IPS DF 6.9 (cell line): ENCODE results near the gene PAX5.

ENCODE experiments used
- DNase-seq: peaks from one replicate; pipeline ENCODE4 v3.0.0-alpha.2; 2013; ENCODE audit warnings: low read depth, low spot score
- H3K27ac ChIP-seq: one replicate; pipeline ENCODE4 v1.5.1; 2013; ENCODE audit warnings: low read length, control low read depth
- H3K27me3 ChIP-seq: 2 replicates; pipeline ENCODE4 v1.6.1; 2013; ENCODE audit warnings: mild to moderate bottlenecking, low read length; ENCODE audit not compliant: control insufficient read depth, insufficient read depth
- H3K36me3 ChIP-seq: 2 replicates; pipeline ENCODE4 v1.6.1; 2013; ENCODE audit warnings: low read length; ENCODE audit not compliant: control insufficient read depth, insufficient read depth
- H3K4me1 ChIP-seq: 2 replicates; pipeline ENCODE4 v1.6.1; 2013; ENCODE audit warnings: low read length; ENCODE audit not compliant: control insufficient read depth, insufficient read depth
- H3K4me3 ChIP-seq: 2 replicates; pipeline ENCODE4 v1.5.1; 2013; ENCODE audit warnings: mild to moderate bottlenecking, low read length
- H3K9me3 ChIP-seq: 2 replicates; pipeline ENCODE4 v1.6.1; 2013; ENCODE audit warnings: low read length, inconsistent platforms; ENCODE audit not compliant: control insufficient read depth, insufficient read depth
- WGBS: extraction: QIAGEN DNeasy Blood & Tissue Kit; methylation state at CpG from one replicate; pipeline ENCODE4 v1.1.7; 2013; ENCODE audit warnings: mixed read lengths, missing lambda C conversion rate; ENCODE audit not compliant: insufficient read length, insufficient coverage; 5-methylcytosine and 5-hydroxymethylcytosine counted together

The PAX5 gene

GRCh38 chr9:36812556-36812955, 221.5 kb downstream of the PAX5 start:
- H3K9me3 ChIP-seq: no peaks in the 10 kb centered on the region
- H3K4me1 ChIP-seq: no peaks in the 10 kb centered on the region
- H3K4me3 ChIP-seq: no peak overlapping the region
- H3K36me3 ChIP-seq: no peaks in the 10 kb centered on the region
- no peak for DNase-seq
- no peak overlapping the region for H3K27ac ChIP-seq
- no peaks in the 10 kb centered on the region; the same call in 1 of the 2 replicates for H3K27me3 ChIP-seq

- H3K9me3 ChIP-seq: no peaks in the 10 kb centered on the region
- no peaks in the 10 kb centered on the region for H3K4me1 ChIP-seq
- WGBS: no CpG with 5 or more reads among the region's 4 CpGs
- no peaks in the 10 kb centered on the region for H3K27me3 ChIP-seq
- no peak for DNase-seq
- no peak overlapping the region for H3K4me3 ChIP-seq
- H3K36me3 ChIP-seq: no peaks in the 10 kb centered on the region
- H3K27ac ChIP-seq: no peak overlapping the region
Measured at GRCh38 chr9:36808251-36808650, 225.8 kb downstream of the PAX5 start.

- Histone ChIP-seq H3K4me3 (no peak overlapping the region), H3K27me3 (no peaks in the 10 kb centered on the region), H3K36me3 (no peaks in the 10 kb centered on the region), H3K27ac (no peak overlapping the region), H3K9me3 (no peaks in the 10 kb centered on the region), H3K4me1 (no peaks in the 10 kb centered on the region)
- DNase-seq: no peak
- no CpG with 5 or more reads among the region's 11 CpGs for WGBS
Measured at GRCh38 chr9:36803961-36804360, 230.1 kb downstream of the PAX5 start.

GRCh38 chr9:36802201-36802920, 231.7 kb downstream of the PAX5 start:
- Histone ChIP-seq H3K4me3 (no peak overlapping the region), H3K4me1 (no peaks in the 10 kb centered on the region)
- no CpG with 5 or more reads among the region's 15 CpGs for WGBS

GRCh38 chr9:36800455-36800854, 233.6 kb downstream of the PAX5 start:
- Histone ChIP-seq H3K4me3 (no peak overlapping the region), H3K9me3 (no peaks in the 10 kb centered on the region), H3K27me3 (no peaks in the 10 kb centered on the region), H3K4me1 (no peaks in the 10 kb centered on the region), H3K36me3 (no peaks in the 10 kb centered on the region), H3K27ac (no peak overlapping the region)
- no peak for DNase-seq
- WGBS: no CpG with 5 or more reads among the region's 3 CpGs

More at GRCh38 chr9:36802201-36802920, 231.7 kb downstream of the PAX5 start:
- no peak for DNase-seq
- no peaks in the 10 kb centered on the region for H3K36me3 ChIP-seq
- no peak overlapping the region for H3K27ac ChIP-seq
- H3K27me3 ChIP-seq: no peaks in the 10 kb centered on the region
- H3K9me3 ChIP-seq: no peaks in the 10 kb centered on the region

GRCh38 chr9:36798350-36799065, 235.6 kb downstream of the PAX5 start:
- no peaks in the 10 kb centered on the region for H3K4me1 ChIP-seq
- no CpG with 5 or more reads among the region's 6 CpGs for WGBS
- no peaks in the 10 kb centered on the region for H3K36me3 ChIP-seq
- H3K27ac ChIP-seq: no peak overlapping the region
- no peak for DNase-seq
- H3K27me3 ChIP-seq: no peaks in the 10 kb centered on the region
- H3K9me3 ChIP-seq: no peaks in the 10 kb centered on the region
- H3K4me3 ChIP-seq: no peak overlapping the region

- no peaks in the 10 kb centered on the region for H3K4me1 ChIP-seq
- DNase-seq: no peak
- no peaks in the 10 kb centered on the region for H3K9me3 ChIP-seq
- no CpG with 5 or more reads among the region's 17 CpGs for WGBS
- no peak overlapping the region for H3K4me3 ChIP-seq
- no peaks in the 10 kb centered on the region for H3K36me3 ChIP-seq
- H3K27me3 ChIP-seq: no peaks in the 10 kb centered on the region
- H3K27ac ChIP-seq: no peak overlapping the region
Measured at GRCh38 chr9:36797471-36798220, 236.4 kb downstream of the PAX5 start.

- H3K4me1 ChIP-seq: no peaks in the 10 kb centered on the region
- no peak overlapping the region for H3K27ac ChIP-seq
- H3K27me3 ChIP-seq: no peaks in the 10 kb centered on the region
- no CpG with 5 or more reads among the region's 5 CpGs for WGBS
- DNase-seq: no peak
- no peak overlapping the region for H3K4me3 ChIP-seq
- H3K36me3 ChIP-seq: no peaks in the 10 kb centered on the region
- no peaks in the 10 kb centered on the region for H3K9me3 ChIP-seq
Measured at GRCh38 chr9:36796671-36797419, 237.2 kb downstream of the PAX5 start.

GRCh38 chr9:36794461-36794860, 239.6 kb downstream of the PAX5 start:
- no peak for DNase-seq
- Histone ChIP-seq H3K27ac (no peak overlapping the region), H3K36me3 (no peaks in the 10 kb centered on the region), H3K27me3 (no peaks in the 10 kb centered on the region), H3K4me1 (no peaks in the 10 kb centered on the region), H3K4me3 (no peak overlapping the region), H3K9me3 (no peaks in the 10 kb centered on the region)
- no CpG with 5 or more reads among the region's 5 CpGs for WGBS

- DNase-seq: no peak
- Histone ChIP-seq H3K27me3 (no peaks in the 10 kb centered on the region), H3K4me3 (no peak overlapping the region), H3K9me3 (no peaks in the 10 kb centered on the region), H3K27ac (no peak overlapping the region), H3K4me1 (no peaks in the 10 kb centered on the region), H3K36me3 (no peaks in the 10 kb centered on the region)
- no CpG with 5 or more reads among the region's 2 CpGs for WGBS
Measured at GRCh38 chr9:36793277-36793676, 240.8 kb downstream of the PAX5 start.
